HUES64 (cell line): ENCODE results near the gene MYL6B.

Experiments
- H3K27ac ChIP-seq: 2 replicates; pipeline ENCODE4 v1.7.0; 2013; ENCODE audit warnings: low read depth, low read length, inconsistent platforms
- H3K27me3 ChIP-seq: 2 replicates; pipeline ENCODE4 v1.6.1; 2013; ENCODE audit warnings: mild to moderate bottlenecking, low read length; ENCODE audit not compliant: insufficient read depth
- H3K36me3 ChIP-seq: 2 replicates; pipeline ENCODE4 v1.6.1; 2013; ENCODE audit warnings: mild to moderate bottlenecking, low read length; ENCODE audit not compliant: insufficient read depth
- H3K4me1 ChIP-seq: 2 replicates; pipeline ENCODE4 v1.6.1; 2013; ENCODE audit warnings: mild to moderate bottlenecking, low read length, moderate library complexity; ENCODE audit not compliant: insufficient read depth
- H3K4me3 ChIP-seq: 2 replicates; pipeline ENCODE4 v1.5.1; 2013; ENCODE audit warnings: mild to moderate bottlenecking, low read length, moderate library complexity
- H3K9ac ChIP-seq: 2 replicates; pipeline ENCODE4 v1.6.1; 2013; ENCODE audit warnings: mild to moderate bottlenecking, low read depth, low read length
- H3K9me3 ChIP-seq: 2 replicates; pipeline ENCODE4 v1.6.1; 2013; ENCODE audit warnings: low read depth, low read length; ENCODE audit not compliant: insufficient read depth
- WGBS: fragments of 150-250, 120-280 bp; methylation state at CpG from one replicate; pipeline ENCODE4 v1.1.7; 2013; ENCODE audit warnings: missing lambda C conversion rate; 5-methylcytosine and 5-hydroxymethylcytosine counted together

MYL6B gene

DNA sequence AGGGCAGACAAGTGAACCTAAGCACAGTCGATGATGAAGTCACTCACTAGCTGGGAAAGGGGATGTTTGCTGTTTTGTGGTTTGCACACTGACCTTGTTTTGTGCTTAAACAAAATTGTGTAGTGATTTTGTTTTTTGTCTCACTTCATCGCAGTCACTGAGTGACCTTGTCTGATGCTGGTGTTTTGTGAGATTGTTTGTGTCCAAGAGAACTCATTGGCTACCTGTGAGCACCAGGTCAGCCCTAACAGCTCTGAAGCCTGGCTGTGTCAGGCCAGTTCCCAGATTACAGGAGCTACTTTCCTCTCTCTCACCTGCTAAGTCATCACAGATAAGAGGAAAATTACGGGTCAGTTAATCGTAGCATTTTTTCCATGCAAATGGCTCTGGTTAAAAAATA lies 28.3 kb upstream of the MYL6B start:
- Histone ChIP-seq H3K27me3 (no peaks in the 10 kb centered on the region), H3K4me3 (no peak overlapping the region), H3K9ac (no peak overlapping the region), H3K36me3 (peaks cover 19% of the 10 kb centered on the region), H3K9me3 (no peaks in the 10 kb centered on the region), H3K4me1 (peaks cover 23% of the 10 kb centered on the region), H3K27ac (no peak overlapping the region)
- WGBS = 93% methylated on average over 4 of the region's 4 CpGs

DNA sequence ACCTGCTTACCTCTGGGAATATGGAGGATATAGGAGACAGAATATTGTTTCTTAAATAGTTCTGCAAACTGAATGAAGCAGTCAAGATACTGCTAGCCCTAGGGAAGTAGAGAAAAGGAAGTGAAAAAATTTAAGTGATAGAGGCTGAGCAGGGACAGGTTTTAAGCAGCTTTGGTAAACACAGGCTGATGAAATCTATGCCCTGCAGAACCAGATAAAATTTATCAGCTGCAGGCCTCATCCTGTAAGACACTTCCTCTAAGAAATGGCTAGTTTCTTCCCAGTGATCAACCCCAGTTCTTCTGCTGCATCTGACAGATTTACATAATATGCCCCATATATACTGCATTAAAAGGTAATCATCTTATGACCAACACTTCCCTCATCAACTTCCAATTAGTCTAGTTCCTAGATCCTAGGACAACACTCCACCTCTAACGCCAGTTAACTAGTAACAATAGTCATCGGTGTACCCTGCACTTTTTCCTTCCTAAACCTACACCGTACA lies 25.6 kb upstream of the MYL6B start:
- Histone ChIP-seq H3K4me3 (peak overlapping the region; percentile 54; the same call in 1 of the 2 replicates), H3K4me1 (peaks cover 16% of the 10 kb centered on the region), H3K36me3 (peaks cover 18% of the 10 kb centered on the region), H3K27ac (peak overlapping the region; percentile 54; the same call in 1 of the 2 replicates), H3K9me3 (no peaks in the 10 kb centered on the region), H3K9ac (no peak overlapping the region; the same call in 1 of the 2 replicates), H3K27me3 (no peaks in the 10 kb centered on the region)
- WGBS = 90% methylated on average over 3 of the region's 3 CpGs

DNA sequence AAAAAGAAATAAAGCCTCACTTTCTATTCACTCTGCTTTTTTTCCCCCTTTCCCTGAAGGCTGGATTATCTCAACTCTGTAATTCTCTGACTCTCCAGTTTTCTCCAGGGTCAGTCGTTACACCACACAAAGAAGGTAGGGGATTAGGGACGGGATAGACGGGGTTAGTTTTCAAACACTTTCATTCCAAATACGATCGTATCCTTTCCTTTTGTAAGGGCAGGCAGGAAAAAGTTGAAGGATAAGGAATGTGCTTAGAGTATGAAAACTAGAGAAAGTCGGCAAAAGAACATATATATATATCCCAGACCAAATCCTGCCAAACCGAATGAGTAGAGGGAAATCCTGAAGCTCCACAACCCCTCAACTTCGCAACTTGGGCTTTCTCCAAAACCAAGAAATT lies 24.9 kb upstream of the MYL6B start:
- Histone ChIP-seq H3K27me3 (no peaks in the 10 kb centered on the region), H3K27ac (peak overlapping the region; percentile 50; the same call in 1 of the 2 replicates), H3K9ac (peak overlapping the region; percentile 57; the same call in 1 of the 2 replicates), H3K36me3 (peaks cover 24% of the 10 kb centered on the region), H3K4me3 (peak overlapping the region; percentile 54), H3K4me1 (peaks cover 16% of the 10 kb centered on the region), H3K9me3 (no peaks in the 10 kb centered on the region)
- 7% methylated on average over 3 of the region's 8 CpGs for WGBS

GRCh38 chr12:56127888-56128669 lies 24.3 kb upstream of the MYL6B start, which contains the start of gene ESYT1:
Gene ESYT1, plus strand, starts transcription at chr12:56128267. Its CDS starts 53 bp downstream, at chr12:56128320.
- Histone ChIP-seq H3K9me3 (no peaks in the 10 kb centered on the region), H3K4me1 (peaks cover 16% of the 10 kb centered on the region), H3K4me3 (peak within 1 kb of the TSS; percentile 97), H3K9ac (peak within 1 kb of the TSS; percentile 89), H3K27me3 (no peaks in the 10 kb centered on the region), H3K36me3 (peaks cover 28% of the 10 kb centered on the region), H3K27ac (peak within 1 kb of the TSS; percentile 86)
- under 1% methylated on average over 49 of the region's 49 CpGs for WGBS

- peak overlapping the region; percentile 89 for H3K9ac ChIP-seq
- H3K9me3 ChIP-seq = no peaks in the 10 kb centered on the region
- under 1% methylated on average over 20 of the region's 20 CpGs for WGBS
- peak overlapping the region; percentile 86 for H3K27ac ChIP-seq
- H3K4me3 ChIP-seq = peak overlapping the region; percentile 97
- no peaks in the 10 kb centered on the region for H3K27me3 ChIP-seq
- H3K4me1 ChIP-seq = peaks cover 16% of the 10 kb centered on the region
- H3K36me3 ChIP-seq = peaks cover 34% of the 10 kb centered on the region
These were observed 23.6 kb upstream of the MYL6B start for GRCh38 chr12:56128670-56129205.

DNA sequence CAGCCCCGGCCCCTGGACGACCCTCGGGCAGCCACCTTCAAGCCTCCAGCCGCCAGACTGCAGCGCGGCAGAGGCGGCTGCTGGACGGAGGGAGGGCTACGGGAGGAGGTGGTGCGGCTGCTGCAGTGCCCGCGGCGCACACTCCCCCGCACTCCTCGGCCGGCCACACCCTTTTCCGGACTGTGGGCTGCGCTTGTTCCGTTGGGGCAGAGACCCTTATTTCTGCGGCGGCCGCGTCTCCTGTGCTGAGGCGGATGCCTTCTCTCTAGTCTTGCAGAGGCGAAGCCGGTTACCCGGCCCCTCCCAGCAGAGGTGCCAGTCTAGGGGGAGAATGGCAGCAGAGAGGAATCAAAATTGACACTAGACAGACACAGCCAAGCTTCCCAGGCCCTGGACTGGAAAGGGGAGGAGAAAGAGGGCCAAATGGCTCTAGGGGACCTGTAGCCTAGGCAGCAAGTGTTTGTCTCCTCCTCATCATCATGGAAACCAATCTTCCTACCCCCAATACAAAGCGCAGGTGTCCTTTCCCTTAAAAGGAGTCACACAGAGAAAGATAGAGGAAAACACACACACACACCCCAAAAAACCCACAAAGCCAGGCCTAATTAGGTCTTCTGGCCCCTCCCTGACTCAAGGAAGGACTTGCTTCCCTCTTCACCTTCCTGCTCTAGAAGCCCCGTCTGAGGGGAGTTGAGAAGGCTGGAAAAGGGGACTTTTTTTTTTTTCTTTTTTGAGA lies 23.0 kb upstream of the MYL6B start:
- Histone ChIP-seq H3K36me3 (peaks cover 41% of the 10 kb centered on the region), H3K4me1 (peaks cover 16% of the 10 kb centered on the region), H3K4me3 (peak overlapping the region; percentile 97), H3K9ac (peak overlapping the region; percentile 89), H3K9me3 (no peaks in the 10 kb centered on the region), H3K27me3 (no peaks in the 10 kb centered on the region), H3K27ac (peak overlapping the region; percentile 23; the same call in 1 of the 2 replicates)
- 5% methylated on average over 29 of the region's 29 CpGs for WGBS

- peak overlapping the region; percentile 97 for H3K4me3 ChIP-seq
- peaks cover 16% of the 10 kb centered on the region for H3K4me1 ChIP-seq
- WGBS = 84% methylated on average over 22 of the region's 22 CpGs
- H3K27ac ChIP-seq = no peak overlapping the region
- H3K36me3 ChIP-seq = peaks cover 47% of the 10 kb centered on the region
- H3K27me3 ChIP-seq = no peaks in the 10 kb centered on the region
- 0 out of 2 replicates have a peak overlapping the region, but pooled peaks have one; percentile 89 for H3K9ac ChIP-seq
- no peaks in the 10 kb centered on the region for H3K9me3 ChIP-seq
These were observed 22.4 kb upstream of the MYL6B start for GRCh38 chr12:56129942-56130495.

GRCh38 chr12:56130876-56131275 lies 21.5 kb upstream of the MYL6B start:
- peaks cover 16% of the 10 kb centered on the region for H3K4me1 ChIP-seq
- peaks cover 53% of the 10 kb centered on the region for H3K36me3 ChIP-seq
- no peak overlapping the region for H3K27ac ChIP-seq
- no peak overlapping the region for H3K4me3 ChIP-seq
- no peak overlapping the region for H3K9ac ChIP-seq
- no peaks in the 10 kb centered on the region for H3K9me3 ChIP-seq
- 98% methylated on average over 3 of the region's 4 CpGs for WGBS
- no peaks in the 10 kb centered on the region for H3K27me3 ChIP-seq

- peaks cover 93% of the 10 kb centered on the region for H3K36me3 ChIP-seq
- WGBS = 94% methylated on average over 5 of the region's 6 CpGs
- no peak overlapping the region for H3K9ac ChIP-seq
- no peaks in the 10 kb centered on the region for H3K4me1 ChIP-seq
- H3K9me3 ChIP-seq = no peaks in the 10 kb centered on the region
- no peak overlapping the region for H3K4me3 ChIP-seq
- H3K27ac ChIP-seq = no peak overlapping the region
- H3K27me3 ChIP-seq = no peaks in the 10 kb centered on the region
These were observed 17.5 kb upstream of the MYL6B start for GRCh38 chr12:56134897-56135296.

GRCh38 chr12:56137853-56138571 lies 14.4 kb upstream of the MYL6B start:
- Histone ChIP-seq H3K27ac (no peak overlapping the region), H3K9ac (no peak overlapping the region), H3K4me1 (no peaks in the 10 kb centered on the region), H3K4me3 (no peak overlapping the region), H3K9me3 (no peaks in the 10 kb centered on the region), H3K27me3 (no peaks in the 10 kb centered on the region), H3K36me3 (peaks cover 92% of the 10 kb centered on the region)
- WGBS = 95% methylated on average over 14 of the region's 14 CpGs
